ENCODE measurements around the gene REG1B. TPM values are rescaled to one million over a fixed set of nuclear protein-coding genes. Genes with fewer than 3 reads are reported as not detected.
A peak's percentile ranks its signal among the peaks of the same experiment; 100 is the strongest.
"Not testable (repeated sequence)": the region's sequence is repeated elsewhere in the genome, so short reads cannot be mapped to it uniquely, and the experiment has no call there.

Gene REG1B
- total and polyA plus RNA-seq, 4 donors, result not detected

DNA sequence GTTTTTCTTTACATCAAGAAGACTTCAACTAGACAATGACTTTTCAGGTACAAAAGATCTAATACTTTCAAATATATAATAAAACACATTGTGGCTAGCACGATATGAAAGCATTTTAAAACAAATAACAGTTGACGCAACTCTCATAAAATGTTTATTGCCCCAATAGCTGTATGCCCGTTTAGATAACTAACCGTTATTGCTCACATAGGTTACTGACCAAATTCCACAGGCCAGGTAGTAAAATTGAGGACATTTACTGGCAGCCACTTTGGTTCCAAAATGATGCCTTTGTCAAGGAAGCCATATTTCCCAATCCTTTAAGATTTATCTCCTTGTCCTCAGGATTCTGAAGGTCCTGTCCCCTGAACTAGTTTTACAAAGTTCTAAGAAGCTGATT lies 2.9 kb upstream of the REG1B start:
- no peak overlapping the region for H3K4me3 ChIP-seq (ENCODE audit: low read depth, low read length)
- H3K9me3 ChIP-seq (ENCODE audit: control insufficient read depth, insufficient read depth, low read length), result no peaks in the 10 kb centered on the region
- DNase-seq (ENCODE audit: low read depth in 4 of 6, low spot score in 6 of 6), result no peak
- no peaks in the 10 kb centered on the region for H3K27me3 ChIP-seq (ENCODE audit: control insufficient read depth, insufficient read depth, low read length)
- H3K36me3 ChIP-seq (ENCODE audit: control insufficient read depth, insufficient read depth, low read length), result no peaks in the 10 kb centered on the region
- H3K4me1 ChIP-seq (ENCODE audit: control insufficient read depth, insufficient read depth, low read length), result no peaks in the 10 kb centered on the region
- WGBS (ENCODE audit: insufficient coverage), result no CpG with 5 or more reads among the region's 4 CpGs
- no peak overlapping the region for H3K27ac ChIP-seq (ENCODE audit: low read depth, low read length)

DNA sequence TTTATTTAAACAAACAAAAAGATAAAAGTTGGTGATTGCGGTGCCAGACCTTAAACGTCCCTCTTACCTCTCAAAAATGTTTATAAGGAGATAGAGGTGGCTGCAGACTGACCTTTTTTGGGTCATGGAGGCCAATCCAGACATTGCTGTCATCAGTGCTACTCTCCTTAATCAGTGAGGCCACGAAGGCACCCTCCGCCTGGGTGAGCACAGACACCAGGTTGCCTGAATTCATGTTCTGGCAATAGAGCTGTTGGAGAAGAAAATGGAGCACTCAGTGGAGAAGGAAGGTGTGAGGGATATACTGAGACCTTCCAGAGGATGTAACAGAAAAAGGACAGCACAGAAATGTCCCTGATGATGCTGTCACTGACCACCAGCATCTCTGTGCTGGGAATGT lies 1.5 kb downstream of the REG1B start:
- no peak for DNase-seq (ENCODE audit: low read depth in 4 of 6, low spot score in 6 of 6)
- no peaks in the 10 kb centered on the region for H3K9me3 ChIP-seq (ENCODE audit: control insufficient read depth, insufficient read depth, low read length)
- no peak overlapping the region for H3K27ac ChIP-seq (ENCODE audit: low read depth, low read length)
- H3K4me1 ChIP-seq (ENCODE audit: control insufficient read depth, insufficient read depth, low read length), result no peaks in the 10 kb centered on the region
- WGBS (ENCODE audit: insufficient coverage), result 88% methylated on average over 2 of the region's 4 CpGs
- H3K4me3 ChIP-seq (ENCODE audit: low read depth, low read length), result no peak overlapping the region
- H3K27me3 ChIP-seq (ENCODE audit: control insufficient read depth, insufficient read depth, low read length), result no peaks in the 10 kb centered on the region
- H3K36me3 ChIP-seq (ENCODE audit: control insufficient read depth, insufficient read depth, low read length), result no peaks in the 10 kb centered on the region

DNA sequence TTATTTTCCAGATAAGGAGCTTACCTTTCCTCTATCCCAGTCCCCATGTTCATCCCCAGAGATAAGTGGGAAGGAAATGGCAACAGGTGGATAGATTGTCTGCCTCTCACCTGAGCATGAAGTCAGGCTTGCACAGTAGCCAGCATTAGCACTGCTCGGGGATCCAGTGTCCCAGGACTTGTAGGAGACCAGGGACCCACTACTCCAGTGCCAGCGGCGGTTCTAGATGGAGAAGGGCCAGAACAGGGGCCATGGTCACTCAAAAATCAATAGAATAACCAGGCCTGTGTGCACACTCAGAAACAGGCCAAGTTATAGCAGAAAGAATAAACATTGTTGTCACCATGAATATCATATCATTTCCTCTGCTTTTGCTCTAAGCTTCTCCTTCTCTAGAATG lies 2.4 kb downstream of the REG1B start:
- H3K27ac ChIP-seq (ENCODE audit: low read depth, low read length), result no peak overlapping the region
- DNase-seq (ENCODE audit: low read depth in 4 of 6, low spot score in 6 of 6), result no peak
- no peaks in the 10 kb centered on the region for H3K36me3 ChIP-seq (ENCODE audit: control insufficient read depth, insufficient read depth, low read length)
- no peaks in the 10 kb centered on the region for H3K9me3 ChIP-seq (ENCODE audit: control insufficient read depth, insufficient read depth, low read length)
- 94% methylated on average over 3 of the region's 3 CpGs for WGBS (ENCODE audit: insufficient coverage)
- no peaks in the 10 kb centered on the region for H3K4me1 ChIP-seq (ENCODE audit: control insufficient read depth, insufficient read depth, low read length)
- no peaks in the 10 kb centered on the region for H3K27me3 ChIP-seq (ENCODE audit: control insufficient read depth, insufficient read depth, low read length)
- H3K4me3 ChIP-seq (ENCODE audit: low read depth, low read length), result no peak overlapping the region

DNA sequence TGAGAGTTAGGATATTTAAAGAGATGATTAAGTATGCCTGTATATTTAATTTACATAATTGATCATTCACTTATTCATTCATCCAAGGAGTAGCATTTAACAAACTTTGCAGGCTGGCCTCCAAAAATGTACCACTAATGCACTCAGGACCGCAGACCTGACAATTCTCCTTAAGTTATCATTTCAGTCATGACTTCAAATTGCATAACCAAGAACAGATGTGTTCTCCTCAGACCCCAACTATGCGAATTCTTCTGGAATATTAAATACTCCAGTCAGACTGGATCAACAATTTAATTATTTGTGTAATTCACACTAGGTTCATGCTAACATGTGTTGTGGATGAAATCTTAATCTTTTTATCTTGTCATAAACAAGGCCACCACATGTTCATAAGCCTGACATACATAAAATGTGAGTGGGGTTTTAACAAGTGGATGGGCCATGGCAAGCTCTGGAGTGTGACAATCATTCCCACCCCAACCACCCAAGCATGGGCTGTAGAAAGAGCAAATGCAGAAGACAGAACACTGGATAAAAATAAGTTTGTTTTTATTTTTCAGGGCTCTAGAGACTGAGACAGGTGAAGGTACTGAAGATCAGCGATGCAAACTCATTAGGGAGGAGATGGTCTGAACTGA lies 3.2 kb downstream of the REG1B start:
- Histone ChIP-seq H3K4me3 (ENCODE audit: low read depth, low read length) (no peak overlapping the region), H3K4me1 (ENCODE audit: control insufficient read depth, insufficient read depth, low read length) (no peaks in the 10 kb centered on the region), H3K9me3 (ENCODE audit: control insufficient read depth, insufficient read depth, low read length) (no peaks in the 10 kb centered on the region), H3K27me3 (ENCODE audit: control insufficient read depth, insufficient read depth, low read length) (no peaks in the 10 kb centered on the region), H3K27ac (ENCODE audit: low read depth, low read length) (no peak overlapping the region), H3K36me3 (ENCODE audit: control insufficient read depth, insufficient read depth, low read length) (no peaks in the 10 kb centered on the region)
- DNase-seq (ENCODE audit: low read depth in 4 of 6, low spot score in 6 of 6), result no peak
- 77% methylated on average over 2 of the region's 3 CpGs for WGBS (ENCODE audit: insufficient coverage)

DNA sequence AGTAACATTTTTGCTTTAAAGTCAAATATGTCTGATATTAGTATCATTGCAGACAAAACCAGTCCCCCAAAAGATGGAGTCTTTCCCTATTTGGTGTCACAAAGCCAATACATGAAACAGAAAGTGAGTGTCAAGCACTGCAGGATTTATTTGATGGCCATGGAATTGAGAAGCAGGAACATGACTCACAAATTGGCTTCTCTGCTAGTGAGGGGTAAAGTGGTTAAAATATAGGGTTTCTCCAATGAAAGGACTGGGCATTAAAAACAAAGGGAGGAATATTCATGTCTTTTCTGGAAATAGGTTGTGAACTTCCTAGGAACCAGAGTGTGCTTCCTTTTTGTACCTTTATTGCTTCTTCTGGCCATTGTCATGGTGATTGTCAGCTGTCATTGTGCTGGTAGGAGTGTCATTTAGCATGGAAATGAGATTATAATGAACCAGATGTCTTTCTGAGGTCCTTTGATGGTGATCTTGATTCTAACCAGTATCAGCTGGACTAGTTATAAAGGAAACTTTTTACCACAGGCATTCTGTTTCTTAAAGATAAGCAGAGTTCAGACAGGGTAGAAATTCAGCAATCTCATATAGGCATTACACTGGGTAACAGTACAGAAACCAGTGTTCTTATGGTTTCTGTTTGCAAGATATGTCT lies 4.1 kb downstream of the REG1B start:
- Histone ChIP-seq H3K4me1 (ENCODE audit: control insufficient read depth, insufficient read depth, low read length) (no peaks in the 10 kb centered on the region), H3K27ac (ENCODE audit: low read depth, low read length) (no peak overlapping the region), H3K4me3 (ENCODE audit: low read depth, low read length) (no peak overlapping the region), H3K9me3 (ENCODE audit: control insufficient read depth, insufficient read depth, low read length) (no peaks in the 10 kb centered on the region), H3K27me3 (ENCODE audit: control insufficient read depth, insufficient read depth, low read length) (no peaks in the 10 kb centered on the region), H3K36me3 (ENCODE audit: control insufficient read depth, insufficient read depth, low read length) (no peaks in the 10 kb centered on the region)
- no peak for DNase-seq (ENCODE audit: low read depth in 4 of 6, low spot score in 6 of 6)

DNA sequence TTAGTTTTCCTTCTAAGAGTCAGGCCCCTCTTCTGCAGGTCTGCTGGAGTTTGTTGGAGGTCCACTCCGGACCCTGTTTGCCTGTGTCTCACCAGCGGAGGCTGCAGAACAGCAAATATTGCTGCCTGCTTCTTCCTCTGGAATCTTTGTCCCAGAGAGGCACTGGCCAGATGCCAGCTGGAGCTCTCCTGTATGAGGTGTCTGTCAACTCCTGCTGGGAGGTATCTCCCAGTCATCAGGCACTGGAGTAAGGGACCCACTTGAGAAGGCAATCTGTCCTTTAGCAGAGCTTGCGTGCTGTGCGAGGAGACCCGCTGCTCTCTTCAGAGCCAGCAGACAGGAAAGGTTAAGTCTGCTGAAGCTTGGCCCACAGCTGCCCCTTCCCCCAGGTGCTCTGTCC lies 4.8 kb downstream of the REG1B start:
- H3K4me1 ChIP-seq (ENCODE audit: control insufficient read depth, insufficient read depth, low read length), result no peaks in the 10 kb centered on the region
- no peaks in the 10 kb centered on the region for H3K9me3 ChIP-seq (ENCODE audit: control insufficient read depth, insufficient read depth, low read length)
- DNase-seq (ENCODE audit: low read depth in 4 of 6, low spot score in 6 of 6), result no peak
- H3K4me3 ChIP-seq (ENCODE audit: low read depth, low read length), result no peak overlapping the region
- no peaks in the 10 kb centered on the region for H3K36me3 ChIP-seq (ENCODE audit: control insufficient read depth, insufficient read depth, low read length)
- no peaks in the 10 kb centered on the region for H3K27me3 ChIP-seq (ENCODE audit: control insufficient read depth, insufficient read depth, low read length)
- WGBS (ENCODE audit: insufficient coverage), result 98% methylated on average over 5 of the region's 5 CpGs
- no peak overlapping the region for H3K27ac ChIP-seq (ENCODE audit: low read depth, low read length)

DNA sequence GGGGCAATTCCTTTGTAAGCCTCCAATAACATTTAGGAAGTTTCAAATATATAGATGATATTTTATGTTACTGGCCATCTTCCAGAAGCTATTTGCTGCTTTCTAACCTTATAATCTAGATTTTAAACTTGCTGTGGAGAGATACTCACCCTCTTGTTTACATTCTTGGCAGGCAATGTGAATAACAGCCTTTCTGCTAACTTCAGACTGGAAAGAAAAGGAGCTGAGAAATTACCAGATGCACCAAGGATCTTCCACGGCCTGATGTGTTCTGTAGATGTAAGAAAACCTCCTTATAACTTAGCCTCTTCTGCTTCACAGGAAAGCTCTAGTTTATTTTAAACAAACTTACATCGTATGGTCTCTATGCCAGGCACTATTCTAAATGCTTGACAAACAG lies 16.7 kb downstream of the REG1B start:
- Histone ChIP-seq H3K36me3 (ENCODE audit: control insufficient read depth, insufficient read depth, low read length) (no peaks in the 10 kb centered on the region), H3K4me1 (ENCODE audit: control insufficient read depth, insufficient read depth, low read length) (no peaks in the 10 kb centered on the region), H3K4me3 (ENCODE audit: low read depth, low read length) (no peak overlapping the region), H3K9me3 (ENCODE audit: control insufficient read depth, insufficient read depth, low read length) (no peaks in the 10 kb centered on the region), H3K27me3 (ENCODE audit: control insufficient read depth, insufficient read depth, low read length) (no peaks in the 10 kb centered on the region), H3K27ac (ENCODE audit: low read depth, low read length) (no peak overlapping the region)
- 40% methylated on average over 1 of the region's 2 CpGs for WGBS (ENCODE audit: insufficient coverage)
- DNase-seq (ENCODE audit: low read depth in 4 of 6, low spot score in 6 of 6), result peak in 1 of 6 donors; percentile 26

DNA sequence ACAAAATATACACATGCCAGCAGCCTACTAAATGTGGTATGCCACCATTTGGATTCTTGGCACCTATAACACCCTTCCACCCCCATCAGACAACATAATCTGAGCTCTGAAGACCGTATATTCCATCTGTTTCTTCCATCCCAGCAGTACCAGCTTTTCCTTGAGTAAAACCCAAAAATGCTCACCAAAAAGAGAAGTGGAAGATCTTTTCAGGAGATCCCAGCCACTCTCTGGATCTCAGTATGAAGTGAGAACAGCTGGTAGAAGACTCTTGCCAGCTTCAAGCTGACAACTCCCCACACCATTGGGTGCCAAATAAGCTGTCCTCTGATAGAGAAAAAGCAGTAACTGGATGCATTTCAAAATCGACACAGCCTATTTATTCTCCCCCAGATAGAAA lies 22.6 kb downstream of the REG1B start:
- Histone ChIP-seq H3K36me3 (ENCODE audit: control insufficient read depth, insufficient read depth, low read length) (no peaks in the 10 kb centered on the region), H3K9me3 (ENCODE audit: control insufficient read depth, insufficient read depth, low read length) (no peaks in the 10 kb centered on the region), H3K4me1 (ENCODE audit: control insufficient read depth, insufficient read depth, low read length) (no peaks in the 10 kb centered on the region), H3K27me3 (ENCODE audit: control insufficient read depth, insufficient read depth, low read length) (no peaks in the 10 kb centered on the region), H3K27ac (ENCODE audit: low read depth, low read length) (no peak overlapping the region), H3K4me3 (ENCODE audit: low read depth, low read length) (no peak overlapping the region)
- WGBS (ENCODE audit: insufficient coverage), result 92% methylated on average over 2 of the region's 2 CpGs
- DNase-seq (ENCODE audit: low read depth in 4 of 6, low spot score in 6 of 6), result peak in 1 of 6 donors; percentile 72

DNA sequence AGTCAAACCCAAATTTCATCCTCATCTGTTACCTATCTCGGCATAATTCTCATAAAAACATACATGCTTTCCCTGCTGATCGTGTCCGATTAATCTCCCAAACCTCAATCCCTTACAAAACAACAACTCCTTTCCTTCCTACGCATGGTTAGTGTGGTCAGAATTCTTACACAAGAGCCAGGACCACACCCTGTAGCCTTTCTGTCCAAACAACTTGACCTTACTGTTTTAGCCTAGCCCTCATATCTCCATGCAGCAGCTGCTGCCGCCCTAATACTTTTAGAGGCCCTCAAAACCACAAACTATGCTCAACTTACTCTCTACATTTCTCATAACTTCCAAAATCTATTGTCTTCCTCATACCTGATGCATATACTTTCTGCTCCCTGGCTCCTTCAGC lies 33.0 kb downstream of the REG1B start:
- H3K4me1 ChIP-seq (ENCODE audit: control insufficient read depth, insufficient read depth, low read length); H3K4me3 ChIP-seq (ENCODE audit: low read depth, low read length); H3K27me3 ChIP-seq (ENCODE audit: control insufficient read depth, insufficient read depth, low read length); DNase-seq (ENCODE audit: low read depth in 4 of 6, low spot score in 6 of 6); H3K36me3 ChIP-seq (ENCODE audit: control insufficient read depth, insufficient read depth, low read length); H3K27ac ChIP-seq (ENCODE audit: low read depth, low read length); H3K9me3 ChIP-seq (ENCODE audit: control insufficient read depth, insufficient read depth, low read length): not testable (repeated sequence)
- WGBS (ENCODE audit: insufficient coverage), result 96% methylated on average over 2 of the region's 5 CpGs

DNA sequence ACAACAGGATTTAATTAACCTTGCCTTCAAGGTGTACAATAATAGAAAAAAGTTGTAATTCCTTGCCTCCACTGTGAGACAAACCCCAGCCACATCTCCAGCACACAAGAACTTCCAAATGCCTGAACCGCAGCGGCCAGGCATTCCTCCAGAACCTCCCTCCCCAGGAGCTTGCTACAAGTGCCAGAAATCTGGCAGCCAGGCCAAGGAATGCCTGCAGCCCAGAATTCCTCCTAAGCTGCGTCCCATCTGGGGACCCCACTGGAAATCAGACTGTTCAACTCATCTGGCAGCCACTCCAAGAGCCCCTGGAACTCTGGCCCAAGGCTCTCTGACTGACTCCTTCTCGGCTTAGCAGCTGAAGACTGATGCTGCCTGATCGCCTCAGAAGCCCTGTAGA lies 34.3 kb downstream of the REG1B start:
- H3K36me3 ChIP-seq (ENCODE audit: control insufficient read depth, insufficient read depth, low read length); H3K9me3 ChIP-seq (ENCODE audit: control insufficient read depth, insufficient read depth, low read length); H3K4me1 ChIP-seq (ENCODE audit: control insufficient read depth, insufficient read depth, low read length); H3K27me3 ChIP-seq (ENCODE audit: control insufficient read depth, insufficient read depth, low read length); H3K27ac ChIP-seq (ENCODE audit: low read depth, low read length); H3K4me3 ChIP-seq (ENCODE audit: low read depth, low read length): not testable (repeated sequence)
- DNase-seq (ENCODE audit: low read depth in 4 of 6, low spot score in 6 of 6), result peak in 1 of 6 donors; percentile 49
- whole genome bisulfite sequencing (ENCODE audit: insufficient coverage), result 59% methylated on average over 5 of the region's 5 CpGs

All from spinal cord (tissue), 10 donors.